ENCODE measurements around the gene EPHB6.

DNA sequence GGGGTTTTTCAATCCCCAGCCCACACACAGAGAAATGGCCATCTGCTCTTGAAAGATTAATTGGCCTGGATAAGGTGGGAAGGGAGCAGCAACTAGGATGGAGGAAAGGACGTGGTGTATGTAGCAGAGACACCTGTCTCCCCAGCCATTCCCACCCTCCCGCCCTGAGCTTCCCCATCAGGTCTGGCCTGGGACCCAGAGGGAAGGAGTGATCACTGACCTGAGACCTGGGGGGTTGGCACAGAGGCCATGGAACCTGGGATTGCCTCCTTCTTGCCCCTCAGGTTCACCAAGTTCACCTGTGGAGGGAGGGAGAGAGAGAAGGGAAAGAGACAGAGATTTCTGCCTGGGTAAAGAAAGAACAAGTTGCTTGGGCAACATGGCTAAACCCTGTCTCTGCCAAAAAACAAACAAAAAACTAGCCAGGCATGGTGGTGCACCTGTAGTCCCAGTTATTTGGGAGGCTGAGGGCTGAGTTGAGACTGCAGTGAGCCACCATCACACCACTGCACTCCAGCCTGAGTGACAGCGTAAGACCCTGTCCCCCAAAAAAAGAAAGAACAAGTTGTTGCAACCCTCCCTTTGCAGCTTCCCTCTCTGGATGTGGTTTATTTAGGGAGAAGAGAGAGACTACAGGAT lies 42.0 kb downstream of the EPHB6 start:
- TF ChIP-seq SPI1 (IDR thresholded peaks at IDR 0.05; ENCODE audit: low read depth, low read length) (no peak), POLR2A (IDR thresholded peaks at IDR 0.05; ENCODE audit: low read depth, low read length) (no peak)

Data from GM12891 (cell line).